Effector CD8-positive, alpha-beta T cell (primary cell): ENCODE measurements around the gene MORN4.

ENCODE experiments used
- DNase-seq: peaks from one replicate; lab custom pipeline; 2025; lab: John Stamatoyannopoulos, UW

Gene MORN4

GRCh38 chr10:97573021-97573420 is 60.3 kb downstream of the MORN4 start:
- no peak for DNase-seq

GRCh38 chr10:97572214-97572989 is 60.9 kb downstream of the MORN4 start, which contains the start of gene ANKRD2:
TSS of gene ANKRD2 (plus strand) at chr10:97572779. CDS start at chr10:97572789, 10 bp downstream.
- DNase-seq = no peak

GRCh38 chr10:97571622-97572021 is 61.7 kb downstream of the MORN4 start:
- no peak for DNase-seq

- no peak for DNase-seq
Measured at GRCh38 chr10:97570789-97571471, 62.4 kb downstream of the MORN4 start.

DNA sequence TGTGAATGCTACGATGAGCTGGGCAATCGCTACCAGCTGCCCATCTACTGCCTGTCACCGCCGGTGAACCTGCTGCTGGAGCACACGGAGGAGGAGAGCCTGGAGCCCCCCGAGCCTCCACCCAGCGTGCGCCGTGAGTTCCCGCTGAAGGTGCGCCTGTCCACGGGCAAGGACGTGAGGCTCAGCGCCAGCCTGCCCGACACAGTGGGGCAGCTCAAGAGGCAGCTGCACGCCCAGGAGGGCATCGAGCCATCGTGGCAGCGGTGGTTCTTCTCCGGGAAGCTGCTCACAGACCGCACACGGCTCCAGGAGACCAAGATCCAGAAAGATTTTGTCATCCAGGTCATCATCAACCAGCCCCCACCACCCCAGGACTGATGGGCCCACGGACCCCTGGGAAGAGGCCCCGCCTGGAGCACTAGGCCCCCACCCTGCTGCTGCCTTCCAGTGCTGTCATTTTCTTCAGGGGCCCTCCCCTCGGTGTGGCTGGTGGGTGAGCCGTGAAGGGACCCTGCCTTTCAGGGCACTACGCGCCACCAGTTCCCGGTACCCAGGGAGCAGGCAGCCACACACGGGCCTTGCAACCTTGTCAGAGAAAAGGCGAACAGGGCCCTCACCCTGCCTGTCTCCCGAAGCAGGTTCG is 63.0 kb downstream of the MORN4 start:
- DNase-seq = no peak

GRCh38 chr10:97567891-97568290 is 65.4 kb downstream of the MORN4 start:
- DNase-seq = no peak

DNA sequence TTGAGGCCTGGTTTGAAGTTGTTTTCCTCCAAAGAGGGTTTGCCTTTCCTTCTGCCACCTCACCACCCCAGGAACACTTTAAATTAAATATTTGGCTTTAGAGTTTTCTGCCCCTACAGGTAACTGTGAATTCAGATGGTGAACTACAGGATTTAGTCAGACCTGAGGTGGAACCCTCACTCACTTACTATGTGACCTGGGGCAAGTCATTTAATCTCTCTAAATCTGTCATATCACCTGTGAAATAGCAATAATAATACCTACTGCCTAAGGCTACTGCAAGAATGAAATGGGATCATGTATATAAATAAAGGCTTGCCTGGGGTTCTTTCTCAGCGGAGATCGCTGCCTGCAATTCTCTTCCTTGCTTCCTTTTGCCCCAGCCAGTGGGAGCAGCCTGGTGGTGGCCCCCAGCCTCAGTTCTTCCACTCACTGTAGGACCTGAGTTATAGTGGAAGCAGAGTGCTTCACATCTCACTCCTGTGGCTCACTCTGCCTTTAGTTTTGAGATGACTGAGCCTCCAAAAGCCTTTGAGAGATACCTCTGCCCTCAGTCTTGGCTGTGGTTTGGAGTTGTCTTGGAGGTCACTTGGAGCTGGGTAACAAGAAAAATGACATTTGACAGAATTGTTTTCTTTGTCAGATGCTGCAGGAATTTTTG is 66.8 kb downstream of the MORN4 start:
- no peak for DNase-seq

- DNase-seq = no peak
Measured at GRCh38 chr10:97564776-97565175, 68.5 kb downstream of the MORN4 start.
